Measurements from ENCODE around the gene CXCR4.
"Not testable (repeated sequence)": the region's sequence is repeated elsewhere in the genome, so short reads cannot be mapped to it uniquely, and the experiment has no call there.

Gene CXCR4

DNA sequence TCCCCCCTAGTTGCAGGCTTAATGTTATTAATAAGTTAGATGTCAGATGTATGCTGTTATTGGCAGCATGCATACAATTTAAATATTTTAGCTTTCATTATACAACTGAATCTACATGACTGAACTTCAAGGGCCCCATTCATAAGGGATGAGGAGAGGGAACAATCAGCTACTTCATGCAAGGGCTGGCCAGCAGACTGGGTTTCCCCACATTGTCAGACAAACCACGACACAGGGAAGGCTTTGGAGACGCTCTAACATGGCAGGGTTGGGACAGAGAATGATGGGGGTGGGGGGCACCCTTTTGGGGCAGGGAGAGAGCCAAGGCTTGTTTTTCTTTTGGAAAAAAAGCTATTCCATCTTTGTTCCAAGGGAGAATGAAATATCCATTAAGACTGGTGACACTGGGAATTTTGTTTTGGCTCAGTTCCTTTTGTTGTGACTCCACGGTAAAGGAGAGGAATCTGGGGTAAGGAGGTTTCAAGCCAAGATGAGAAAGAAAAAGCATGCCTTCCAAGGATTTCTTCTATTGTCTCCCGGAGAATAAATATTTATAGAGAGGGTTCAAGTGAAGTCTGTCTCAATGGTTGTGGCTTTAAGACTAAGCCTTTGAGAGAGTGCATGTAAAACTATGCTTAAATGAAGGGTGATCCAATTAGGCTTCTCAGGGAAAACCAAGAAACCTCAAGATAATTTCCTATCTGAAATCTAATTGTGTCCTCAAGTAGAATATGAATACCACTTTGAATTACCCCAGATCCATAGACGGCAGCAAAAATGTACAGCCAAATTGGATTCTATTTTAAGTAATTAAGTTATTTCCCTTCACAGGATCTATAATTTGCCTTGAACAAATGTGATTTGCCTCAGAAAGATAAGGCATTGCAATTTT is 5.4 kb downstream of the CXCR4 start:
- no peak for DNase-seq

DNA sequence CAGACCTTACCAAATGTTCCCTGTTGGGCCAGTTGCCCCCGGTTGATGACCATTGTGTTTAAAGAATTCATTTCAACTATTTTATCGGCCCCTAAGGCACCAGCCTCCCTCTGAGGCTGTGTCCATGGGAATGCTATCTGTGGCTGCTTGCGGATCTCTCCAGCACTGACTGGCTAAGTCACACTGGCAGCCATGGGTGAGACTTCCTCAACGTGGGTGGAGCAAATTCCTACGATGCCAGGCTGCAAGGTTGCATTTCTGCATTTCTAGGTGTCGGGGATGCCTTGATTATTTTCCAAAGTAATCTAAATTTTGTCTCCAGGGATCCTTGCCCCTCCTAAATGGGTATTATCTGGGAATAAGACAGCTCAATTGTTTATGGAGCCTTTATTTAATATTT is 6.2 kb downstream of the CXCR4 start:
- no peak for DNase-seq

- no peak for DNase-seq
Observed at GRCh38 chr2:136110526-136110925, 7.4 kb downstream of the CXCR4 start.

DNA sequence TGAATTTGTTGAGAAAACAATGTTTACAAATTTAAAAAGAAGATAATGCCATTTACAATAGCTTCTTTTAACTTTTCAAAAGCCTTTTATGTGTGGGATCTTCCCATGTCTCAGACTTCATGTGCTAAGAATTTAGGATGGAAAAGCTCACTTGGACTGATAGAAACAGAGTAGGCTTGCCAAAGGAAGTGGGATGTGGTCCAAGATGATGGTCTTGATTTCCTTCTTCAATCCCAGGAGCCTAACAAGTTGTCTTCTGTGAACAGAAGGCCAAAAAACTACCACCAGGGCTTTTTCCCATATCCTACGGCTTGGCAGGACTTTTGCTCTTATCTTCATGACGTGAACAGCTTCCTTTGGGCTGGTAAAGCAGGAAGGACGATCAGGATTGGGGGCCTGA is 9.5 kb downstream of the CXCR4 start:
- no peak for DNase-seq

DNA sequence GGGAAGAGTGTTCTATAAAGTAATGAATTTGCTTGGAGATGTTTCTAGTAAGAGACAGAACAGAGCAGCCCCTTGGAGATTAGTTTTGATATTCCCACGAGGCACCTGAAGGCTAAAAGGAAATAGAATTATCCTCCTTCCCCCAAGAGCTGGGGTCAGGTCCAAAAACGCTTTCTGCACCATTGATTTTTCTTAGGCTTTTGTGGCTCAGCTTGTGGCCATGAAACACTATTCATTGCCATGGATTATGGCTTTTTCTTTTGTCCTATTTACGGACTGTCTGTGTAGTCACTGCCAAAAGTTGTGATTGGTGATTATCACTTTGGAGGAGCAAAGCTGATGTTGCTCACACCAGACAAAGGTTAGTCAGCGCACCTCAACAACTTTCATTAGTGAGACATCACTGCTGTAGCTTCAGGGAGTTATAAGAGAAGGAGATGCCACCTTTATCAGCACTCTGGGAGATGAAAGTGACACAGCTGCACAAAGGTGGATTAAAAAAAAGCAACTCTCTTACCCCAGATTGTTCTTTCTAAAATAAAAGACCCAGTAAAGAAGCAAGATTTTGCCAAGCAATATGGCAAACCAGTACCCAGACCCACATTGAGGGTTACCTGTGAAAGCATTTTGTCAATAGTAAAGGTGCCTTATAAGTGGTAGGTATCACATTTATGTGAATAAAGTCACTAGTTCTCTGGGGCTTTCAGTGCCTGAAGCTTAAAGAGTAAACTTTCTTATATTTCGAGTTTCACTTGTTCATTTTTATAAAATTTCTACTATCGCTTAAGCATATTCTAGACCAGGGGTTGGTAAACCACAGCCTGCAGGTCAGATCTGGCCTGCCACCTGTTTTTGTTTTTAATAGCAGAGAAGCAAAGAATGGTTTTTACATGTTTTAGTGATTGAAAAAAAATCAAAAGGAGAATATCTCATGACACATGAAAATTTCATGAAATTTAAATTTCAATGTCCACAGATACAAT is 10.6 kb downstream of the CXCR4 start:
- DNase-seq = no peak

GRCh38 chr2:136106505-136106904 is 11.4 kb downstream of the CXCR4 start:
- DNase-seq = no peak

DNA sequence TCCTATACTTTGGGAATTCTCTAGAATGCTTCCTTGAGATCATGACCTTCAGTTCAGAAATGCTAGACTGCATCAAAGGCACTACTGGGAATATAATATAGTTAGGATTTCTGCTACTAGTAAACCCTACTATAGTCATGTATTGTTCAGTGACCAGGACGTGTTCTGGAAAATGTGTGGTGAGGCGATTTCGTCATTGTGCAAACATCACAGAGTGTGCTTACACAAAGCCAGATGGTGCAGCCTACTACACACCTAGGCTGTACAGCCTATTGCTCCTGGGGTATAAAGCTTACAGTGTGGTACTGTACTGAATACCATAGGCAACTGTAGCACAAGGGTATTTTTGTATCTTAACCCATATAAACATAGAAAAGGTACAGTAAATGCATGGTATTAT is 13.0 kb downstream of the CXCR4 start:
- no peak for DNase-seq

- DNase-seq = no peak
Observed at GRCh38 chr2:136101042-136101441, 16.9 kb downstream of the CXCR4 start.

GRCh38 chr2:136098441-136098840 is 19.5 kb downstream of the CXCR4 start:
- no peak for DNase-seq

DNA sequence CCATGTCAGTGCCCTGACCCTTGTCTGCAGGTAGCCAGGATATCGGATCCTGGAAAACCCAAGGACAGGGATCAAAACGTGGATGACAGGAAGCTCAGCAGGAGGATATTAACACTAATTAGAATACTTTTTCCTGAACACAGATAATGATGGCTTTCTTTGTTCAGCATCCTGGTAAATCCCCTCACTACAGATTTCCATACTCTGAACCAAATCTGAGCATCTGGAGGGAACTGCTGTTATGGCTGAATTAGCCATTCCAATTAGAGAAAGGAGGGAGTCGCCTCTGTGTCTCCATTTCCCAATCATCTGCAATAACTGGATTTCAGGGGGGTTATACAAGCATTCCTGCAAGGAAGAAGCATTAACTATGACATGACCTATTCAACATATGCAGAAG is 24.4 kb downstream of the CXCR4 start:
- DNase-seq = no peak

- no peak for DNase-seq
Observed at GRCh38 chr2:136091899-136092298, 26.1 kb downstream of the CXCR4 start.

GRCh38 chr2:136087901-136088460 is 30.0 kb downstream of the CXCR4 start:
- not testable (repeated sequence) for DNase-seq

DNA sequence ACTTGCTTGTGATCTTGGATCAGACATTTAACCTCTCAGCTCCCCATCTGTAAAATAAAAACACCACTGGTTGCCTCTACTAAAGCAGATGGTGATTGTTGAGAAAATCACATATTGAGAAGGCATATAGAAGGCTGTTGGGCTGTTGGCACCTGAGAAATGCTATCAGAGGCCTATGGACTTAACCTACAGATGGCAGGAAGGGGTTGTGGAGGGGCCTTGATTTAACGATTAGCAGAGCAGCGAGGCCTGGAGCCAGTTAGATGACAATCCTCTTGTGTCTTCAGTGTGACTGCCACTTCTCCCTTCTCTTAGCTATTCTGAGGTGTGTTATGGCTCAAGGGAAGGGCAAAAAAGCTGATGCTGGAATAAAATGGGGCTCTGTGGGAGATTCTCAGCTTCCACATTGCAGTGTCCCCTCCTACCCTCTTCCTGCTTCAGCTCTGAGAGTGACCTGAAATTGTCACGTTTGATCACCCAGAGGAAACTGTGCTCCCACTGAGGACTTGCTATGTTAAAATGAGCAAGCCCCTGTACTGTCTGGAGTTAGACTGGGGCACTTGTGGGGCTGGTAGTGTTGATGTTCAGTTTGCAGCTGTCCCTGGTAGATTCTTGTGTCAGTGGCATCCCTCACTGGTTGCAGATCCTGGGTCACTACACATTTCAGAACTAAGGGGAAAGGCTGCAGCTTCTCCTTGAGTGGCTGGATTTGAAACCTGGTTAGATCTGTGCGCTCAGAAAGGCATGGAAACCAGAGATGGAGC is 31.5 kb downstream of the CXCR4 start:
- DNase-seq = no peak

DNA sequence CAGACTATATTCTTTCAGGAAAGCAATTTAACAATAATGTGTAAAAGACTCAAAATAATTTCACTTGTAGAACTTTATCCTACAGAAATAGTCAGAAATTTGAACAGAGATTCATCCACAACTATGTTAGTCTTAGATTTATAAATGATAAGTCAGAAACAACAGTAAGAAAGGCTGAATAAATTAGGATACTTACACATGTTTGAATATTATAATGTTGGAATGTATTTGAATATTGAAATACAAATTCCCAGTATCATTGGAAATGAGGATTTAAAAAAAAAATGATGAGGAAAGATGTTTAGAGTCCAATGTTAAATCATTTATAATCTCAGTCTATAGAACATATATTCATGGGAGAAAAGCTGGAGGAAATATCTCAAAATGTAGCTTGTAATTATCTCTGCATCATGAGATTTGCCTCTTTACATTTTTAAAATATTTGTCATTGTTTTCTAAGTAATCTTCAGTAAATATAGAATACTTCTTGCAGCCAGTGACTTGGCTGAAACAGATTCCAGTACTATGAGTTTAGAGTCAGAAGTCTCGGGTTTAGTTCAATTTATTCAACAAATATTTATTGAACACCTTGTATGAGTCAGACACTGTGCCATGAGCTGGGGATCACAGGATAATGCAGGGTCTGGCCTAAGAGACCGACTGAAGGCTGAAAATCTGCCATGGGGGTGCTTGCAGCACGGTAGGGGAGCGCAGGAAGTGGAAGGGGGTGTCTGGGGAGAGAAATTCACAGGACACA is 32.3 kb downstream of the CXCR4 start:
- DNase-seq = no peak

DNA sequence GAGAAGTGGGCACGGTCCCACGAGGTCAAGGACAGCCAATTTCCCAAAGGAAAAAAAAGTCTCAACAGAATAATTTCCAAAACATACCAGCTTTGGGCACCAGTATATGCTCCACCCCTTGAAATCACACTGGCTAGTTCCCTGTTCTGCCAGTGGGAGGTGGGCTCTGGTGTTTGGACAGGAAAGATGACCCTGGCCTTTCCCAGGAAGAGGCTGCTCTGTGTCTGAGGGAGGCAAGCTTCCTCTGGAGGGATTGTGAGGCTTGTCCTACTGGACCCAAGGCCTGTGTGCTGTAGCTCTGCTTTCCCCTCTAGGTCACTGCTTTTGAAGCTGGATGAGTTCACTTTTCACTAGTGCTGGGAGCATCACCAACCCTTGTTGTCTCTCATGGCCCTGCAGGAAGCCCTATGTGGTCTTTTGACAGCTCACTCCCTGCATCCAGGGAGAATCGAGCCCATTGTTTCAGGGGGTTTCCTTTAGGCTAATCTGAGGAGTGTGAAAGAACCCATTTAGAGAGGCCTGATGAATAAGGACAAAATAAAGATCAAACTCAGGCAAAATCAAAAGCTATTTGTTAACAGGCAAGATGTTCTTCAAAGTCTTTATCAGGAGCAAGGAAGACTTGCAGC is 36.3 kb downstream of the CXCR4 start:
- no peak for DNase-seq

- DNase-seq = no peak
Observed at GRCh38 chr2:136080114-136080513, 37.8 kb downstream of the CXCR4 start.

DNA sequence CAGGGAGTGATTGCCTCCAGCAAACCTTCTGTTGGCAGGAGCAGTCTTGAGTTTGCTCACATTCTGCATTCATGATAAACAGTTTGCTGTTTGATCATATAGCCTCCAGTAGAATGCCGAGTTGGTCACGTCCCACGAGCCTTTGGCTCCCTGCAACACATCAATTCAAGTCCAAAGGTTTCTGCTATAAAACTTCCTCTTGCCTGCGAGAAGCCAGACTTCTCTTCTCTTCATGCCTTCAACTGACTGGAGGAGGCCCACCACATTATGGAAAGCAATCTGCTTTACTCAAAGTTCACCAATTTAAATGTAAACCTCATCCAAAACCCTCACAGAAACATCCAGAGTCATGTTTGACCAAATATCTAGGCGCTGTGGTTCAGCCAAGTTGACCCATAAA is 40.8 kb downstream of the CXCR4 start:
- DNase-seq = no peak

- no peak for DNase-seq
Observed at GRCh38 chr2:136075476-136075875, 42.5 kb downstream of the CXCR4 start.

DNA sequence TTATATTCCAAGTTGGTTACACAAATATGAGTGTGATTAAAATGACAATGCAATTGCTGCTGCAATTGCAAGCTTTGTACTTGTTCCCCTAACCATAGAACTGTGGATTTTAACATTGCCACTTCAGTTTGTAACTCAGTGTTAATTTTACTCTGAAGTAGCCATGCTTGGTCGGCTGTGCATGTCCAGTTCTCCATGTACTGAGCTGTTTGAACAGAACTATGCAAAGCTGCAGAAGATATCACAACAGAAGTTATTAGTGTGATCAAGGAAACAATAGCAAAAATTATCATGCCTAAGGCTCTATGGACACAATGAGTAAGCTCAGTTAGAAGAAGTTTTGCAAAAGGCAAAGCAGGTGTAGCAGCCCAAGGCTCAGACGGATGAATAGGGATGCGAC is 45.3 kb downstream of the CXCR4 start:
- no peak for DNase-seq

DNA sequence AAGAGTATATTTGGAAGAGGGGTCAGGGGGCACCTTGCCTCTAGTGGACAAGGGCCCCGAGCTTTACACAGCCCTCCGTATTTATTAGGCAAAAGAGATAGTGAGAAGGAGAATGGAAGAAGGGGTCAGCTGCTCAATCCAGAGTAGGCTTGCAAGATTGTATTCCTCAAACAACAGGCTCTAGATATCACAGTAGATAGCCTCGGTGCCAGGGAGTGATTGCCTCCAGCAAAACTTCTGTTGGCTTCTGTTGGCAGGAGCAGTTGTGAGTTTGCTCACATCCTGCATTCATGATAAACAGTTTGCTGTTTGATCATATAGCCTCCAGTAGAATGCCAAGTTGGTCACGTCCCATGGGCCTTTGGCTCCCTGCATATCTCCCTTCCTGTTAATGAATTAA is 46.1 kb downstream of the CXCR4 start:
- DNase-seq = not testable (repeated sequence)

DNA sequence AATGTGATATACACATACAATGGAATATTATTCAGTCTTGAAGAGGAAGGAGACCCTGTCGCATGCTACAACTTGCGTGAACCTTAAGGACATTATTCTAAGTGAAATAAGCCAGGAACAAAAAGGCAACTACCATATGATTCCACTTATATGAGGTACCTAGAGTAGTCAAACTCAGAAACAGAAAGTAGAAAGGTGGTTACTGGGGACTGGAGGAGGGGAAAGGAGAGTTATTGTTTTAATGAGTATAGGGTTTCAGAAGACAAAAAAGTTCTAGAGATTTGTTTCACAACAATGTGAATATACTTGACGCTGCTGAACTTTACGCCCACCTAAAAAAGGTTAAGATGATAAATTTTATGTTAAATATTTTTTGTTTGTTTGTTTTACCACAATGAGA is 47.0 kb downstream of the CXCR4 start:
- DNase-seq = no peak
